DMS53 treated with DMSO at 0.1 percent for 48 hours (cell line): ENCODE data around the gene CHTF18.
"Not testable (repeated sequence)": the region's sequence is repeated elsewhere in the genome, so short reads cannot be mapped to it uniquely, and the experiment has no call there.

Experiments
- DNase-seq: peaks from one replicate; lab custom pipeline; 2025; ENCODE audit not compliant: unreplicated experiment; lab: John Stamatoyannopoulos, UW

CHTF18 gene

GRCh38 chr16:825341-826061 is 37.1 kb downstream of the CHTF18 start:
- no peak for DNase-seq

DNA sequence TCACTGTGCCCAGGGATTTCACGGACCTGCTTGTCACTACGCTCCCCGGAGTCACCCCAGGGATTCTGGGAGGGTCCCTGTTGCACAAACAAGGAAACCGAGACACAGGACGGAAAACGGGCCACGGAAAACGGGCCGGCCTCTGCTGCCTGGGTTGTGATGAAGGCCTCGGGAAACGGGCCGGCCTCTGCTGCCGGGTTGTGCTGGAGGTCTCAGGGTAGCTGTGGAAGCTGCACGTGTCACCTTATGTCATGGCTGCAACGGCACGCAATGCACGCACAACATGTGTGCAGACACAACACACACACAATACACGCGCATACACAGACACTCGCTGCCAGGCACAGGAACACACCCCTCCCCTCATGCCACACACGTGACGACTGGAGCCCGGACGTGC is 39.1 kb downstream of the CHTF18 start:
- DNase-seq = no peak

DNA sequence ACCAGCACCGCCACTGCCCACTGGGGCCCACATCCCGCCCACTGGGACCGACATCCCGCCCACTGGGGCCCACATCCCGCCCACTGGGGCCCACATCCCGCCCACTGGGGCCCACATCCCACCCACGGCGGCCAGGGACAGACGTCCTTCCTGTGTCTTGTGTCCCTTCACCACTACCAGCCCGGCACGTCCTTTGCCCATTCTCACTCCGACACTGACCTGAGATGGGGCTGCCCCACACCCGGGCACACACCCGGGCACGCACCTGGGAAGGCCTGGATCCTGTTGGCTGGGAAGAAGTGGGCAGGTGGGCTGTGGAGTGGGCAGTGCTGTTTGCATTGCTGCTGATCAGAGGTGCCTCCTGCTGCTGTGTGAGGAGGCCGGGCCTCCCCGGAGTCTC is 40.5 kb downstream of the CHTF18 start:
- DNase-seq = no peak

- no peak for DNase-seq
Observed at GRCh38 chr16:830107-830870, 41.9 kb downstream of the CHTF18 start.

GRCh38 chr16:830871-831570 is 42.6 kb downstream of the CHTF18 start:
- DNase-seq = no peak

DNA sequence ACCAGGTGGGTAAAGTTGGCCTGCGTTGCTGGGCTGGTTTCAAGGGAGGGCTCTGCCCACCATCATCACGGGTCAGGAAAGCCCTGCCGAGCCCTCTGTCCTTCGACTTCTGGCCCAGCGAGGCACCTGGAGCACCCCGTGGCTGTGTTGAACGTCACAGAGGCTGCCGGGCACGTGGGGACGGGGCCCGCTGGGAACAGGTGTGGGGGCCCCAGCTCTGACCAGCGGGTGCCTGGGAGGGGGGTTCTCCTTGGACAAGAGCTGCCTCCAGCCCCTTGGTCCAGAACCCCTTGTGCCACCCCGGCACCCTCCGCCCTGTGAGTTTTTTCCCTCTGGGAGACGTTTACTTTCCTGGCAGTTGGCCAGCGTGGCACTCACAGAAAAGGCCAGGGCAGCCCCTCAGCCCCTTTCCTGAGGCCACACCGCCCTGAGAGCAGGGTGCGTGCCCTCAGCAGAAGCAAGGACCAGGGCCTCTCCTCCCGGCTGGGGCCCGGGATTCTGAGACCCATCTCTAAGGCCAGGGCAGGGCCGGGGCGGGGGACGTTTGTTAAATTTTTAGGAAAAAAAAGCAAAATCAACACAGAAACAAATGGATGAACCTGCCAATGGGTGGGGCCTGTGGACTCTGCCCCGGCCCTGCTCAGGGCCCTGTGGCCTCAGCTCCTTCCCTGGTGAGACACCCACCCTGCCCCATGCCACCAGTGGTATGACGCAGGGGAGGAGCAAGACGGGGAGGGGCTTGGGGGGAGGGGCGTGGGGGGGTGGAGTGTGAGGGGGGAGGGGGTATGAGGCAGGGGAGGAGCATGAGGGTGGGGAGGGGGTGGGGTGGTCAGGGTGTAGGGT is 43.4 kb downstream of the CHTF18 start:
- no peak for DNase-seq

- no peak for DNase-seq
Observed at GRCh38 chr16:832652-833336, 44.4 kb downstream of the CHTF18 start.

GRCh38 chr16:833411-833810 is 45.0 kb downstream of the CHTF18 start:
- DNase-seq = no peak

DNA sequence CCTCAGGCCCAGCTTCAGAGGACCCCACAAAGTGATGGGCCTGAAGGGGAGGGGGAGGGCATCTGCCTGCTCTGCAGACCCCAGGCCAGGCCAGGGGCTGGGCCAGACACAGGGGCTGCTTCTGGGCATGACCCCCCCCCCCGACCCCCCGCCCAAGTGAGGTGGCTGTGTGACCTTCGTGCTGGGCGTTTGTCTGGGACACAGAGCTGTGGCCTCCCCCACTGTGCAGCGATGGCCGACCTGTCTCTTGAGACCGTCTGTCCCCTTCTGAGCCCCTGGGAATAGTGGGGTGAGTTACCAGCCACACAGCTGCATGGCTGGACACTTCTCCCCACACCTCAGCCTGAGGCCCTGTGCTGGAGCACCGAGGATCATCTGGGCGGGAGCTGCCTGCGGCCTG is 47.0 kb downstream of the CHTF18 start:
- DNase-seq = no peak

DNA sequence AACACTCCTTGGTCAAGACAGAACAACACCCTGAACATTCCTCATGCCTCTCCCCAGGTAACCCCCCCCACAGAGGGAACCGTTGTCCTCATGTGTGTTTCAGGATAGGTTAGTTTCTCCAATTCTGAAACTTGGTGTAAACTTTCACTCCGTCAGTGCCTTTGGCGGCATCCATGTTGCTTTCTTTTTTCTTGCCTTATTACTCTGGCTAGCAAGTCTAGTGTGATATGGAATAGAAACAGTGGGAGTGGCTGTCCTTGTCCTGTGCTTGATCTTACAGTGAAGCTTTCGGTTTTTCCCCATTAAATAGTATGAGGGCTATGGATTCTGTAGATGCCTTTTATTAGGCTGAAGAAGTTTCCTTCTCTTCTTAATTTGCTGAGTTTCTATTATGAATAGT is 47.8 kb downstream of the CHTF18 start:
- DNase-seq = no peak

GRCh38 chr16:836822-837221 is 48.4 kb downstream of the CHTF18 start:
- DNase-seq = not testable (repeated sequence)

DNA sequence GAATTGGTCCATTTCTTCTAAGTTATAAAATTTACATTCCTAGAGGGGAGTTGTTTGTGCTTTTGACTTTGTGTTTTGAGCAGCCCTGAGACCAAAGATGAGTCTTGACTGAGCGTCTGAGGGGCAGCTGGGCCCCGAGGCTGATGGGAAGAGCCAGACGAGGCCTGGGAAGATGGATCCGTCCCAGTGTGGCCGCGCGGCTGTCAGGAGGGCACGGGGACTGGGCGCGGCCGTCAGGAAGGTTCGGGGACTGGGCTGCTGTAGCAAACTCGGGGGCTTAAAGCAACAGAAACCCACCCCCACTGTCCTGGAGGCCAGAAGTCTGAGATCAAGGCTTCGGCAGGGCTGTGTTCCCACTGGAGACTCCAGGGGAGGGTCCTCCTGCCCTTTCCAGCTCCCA is 50.3 kb downstream of the CHTF18 start:
- no peak for DNase-seq

GRCh38 chr16:839643-840408 is 51.4 kb downstream of the CHTF18 start:
- no peak for DNase-seq

DNA sequence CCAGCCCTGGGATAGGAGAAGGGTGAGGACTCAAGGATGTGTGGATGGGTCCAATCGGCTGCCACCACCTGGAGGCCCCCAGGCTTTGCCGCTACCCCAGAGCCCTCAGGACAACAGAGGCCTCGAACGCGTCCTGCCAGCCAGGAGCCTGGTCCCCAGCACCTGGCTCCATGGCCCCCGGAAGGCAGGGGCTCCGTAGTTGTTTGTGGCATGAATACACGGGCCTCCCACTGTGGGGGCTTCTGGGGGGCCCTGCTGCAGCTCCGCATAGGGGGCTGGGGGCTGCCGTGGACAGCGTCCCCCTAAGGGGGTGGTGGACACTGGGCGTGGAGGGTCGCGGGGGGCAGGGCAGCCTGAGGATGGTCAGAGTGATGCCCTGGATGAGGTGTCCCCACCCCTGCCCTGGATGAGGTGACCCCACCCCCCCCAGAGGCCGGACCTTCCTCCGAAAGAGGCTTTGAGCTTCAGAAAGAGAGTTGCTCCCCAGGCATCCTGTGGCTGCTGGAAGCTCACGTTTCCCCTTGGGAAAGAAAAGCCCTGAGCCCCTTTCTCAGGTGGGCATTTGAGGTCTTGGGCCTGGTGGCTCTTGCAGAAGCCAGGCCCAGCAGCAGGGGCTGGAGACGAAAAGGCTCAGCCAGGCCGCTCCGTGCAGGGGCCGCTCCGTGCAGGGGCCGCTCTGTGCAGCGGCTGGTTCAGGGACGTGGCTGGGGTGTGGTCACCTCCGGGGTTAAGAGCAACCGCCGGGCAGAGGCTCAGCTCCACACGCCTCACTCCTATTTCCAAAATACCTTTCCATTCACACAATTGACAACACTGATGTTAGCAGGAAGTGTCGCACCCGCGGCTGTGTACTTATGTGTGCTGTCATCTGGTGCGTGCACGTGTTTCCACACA is 52.4 kb downstream of the CHTF18 start:
- no peak for DNase-seq

DNA sequence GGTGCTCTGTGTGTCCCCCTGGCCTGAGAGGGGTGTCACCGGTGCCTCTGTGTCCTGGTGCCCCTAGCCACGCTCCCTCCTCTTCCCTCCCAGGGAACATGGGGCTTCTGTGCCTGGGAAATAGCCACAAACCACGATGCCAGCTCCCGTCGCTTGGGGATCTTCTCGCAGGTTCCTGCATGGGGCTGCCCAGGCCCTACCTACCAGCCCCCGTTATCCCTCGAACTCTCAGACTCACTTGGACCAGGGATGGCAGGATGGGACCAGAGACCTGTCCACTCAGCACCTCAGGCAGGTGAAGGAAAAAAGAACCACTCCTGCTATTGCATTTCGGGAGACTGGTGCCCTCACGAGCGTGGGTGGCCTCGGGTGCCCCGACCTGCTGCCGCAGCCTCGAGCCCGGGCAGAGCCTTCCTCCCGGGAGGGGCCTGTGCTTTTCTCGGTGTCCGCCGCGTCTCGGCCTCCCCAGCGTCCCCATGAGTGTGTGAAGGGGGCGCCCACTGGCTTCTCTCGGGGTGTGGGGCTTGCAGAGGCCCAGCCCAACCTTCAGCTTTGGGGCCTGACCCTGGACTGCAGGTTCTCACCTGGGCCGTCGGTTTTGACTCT is 53.1 kb downstream of the CHTF18 start:
- DNase-seq = no peak

- DNase-seq = no peak
Observed at GRCh38 chr16:842061-842476, 53.6 kb downstream of the CHTF18 start.

- DNase-seq = no peak
Observed at GRCh38 chr16:842711-843560, 54.5 kb downstream of the CHTF18 start.
